HG02678 (cell line): Measurements from ENCODE around the gene INPP5A.
"Not testable (repeated sequence)": the region's sequence is repeated elsewhere in the genome, so short reads cannot be mapped to it uniquely, and the experiment has no call there.

Experiments
- ATAC-seq: cut with Tn5 transposase; IDR thresholded peaks from one replicate; pipeline ENCODE4 v1.9.1; 2021; ENCODE audit warnings: mild to moderate bottlenecking, moderate library complexity; ENCODE audit not compliant: unreplicated experiment

Gene INPP5A

GRCh38 chr10:132559538-132559937 is 22.0 kb downstream of the INPP5A start:
- ATAC-seq = no peak

- no peak for ATAC-seq
These were observed 22.7 kb downstream of the INPP5A start for GRCh38 chr10:132560241-132560731.

- no peak for ATAC-seq
These were observed 24.8 kb downstream of the INPP5A start for GRCh38 chr10:132562177-132562915.

- ATAC-seq = no peak
These were observed 25.4 kb downstream of the INPP5A start for GRCh38 chr10:132562916-132563456.

- ATAC-seq = peak; percentile 92
These were observed 26.1 kb downstream of the INPP5A start for GRCh38 chr10:132563485-132564248.

- ATAC-seq = no peak
These were observed 26.6 kb downstream of the INPP5A start for GRCh38 chr10:132564249-132564605.

- ATAC-seq = no peak
These were observed 27.1 kb downstream of the INPP5A start for GRCh38 chr10:132564690-132565089.

- no peak for ATAC-seq
These were observed 28.1 kb downstream of the INPP5A start for GRCh38 chr10:132565516-132566209.

- ATAC-seq = no peak
These were observed 29.3 kb downstream of the INPP5A start for GRCh38 chr10:132566892-132567291.

GRCh38 chr10:132570265-132570664 is 32.7 kb downstream of the INPP5A start:
- no peak for ATAC-seq

GRCh38 chr10:132570771-132571649 is 33.4 kb downstream of the INPP5A start:
- ATAC-seq = peak; percentile 45

GRCh38 chr10:132571650-132572544 is 34.3 kb downstream of the INPP5A start:
- peak; percentile 73 for ATAC-seq

GRCh38 chr10:132572545-132572937 is 35.0 kb downstream of the INPP5A start:
- peak; percentile 2 for ATAC-seq

- ATAC-seq = not testable (repeated sequence)
These were observed 35.4 kb downstream of the INPP5A start for GRCh38 chr10:132572946-132573345.

GRCh38 chr10:132574288-132574687 is 36.7 kb downstream of the INPP5A start:
- ATAC-seq = no peak

- ATAC-seq = no peak
These were observed 37.3 kb downstream of the INPP5A start for GRCh38 chr10:132574783-132575319.

- peak; percentile 30 for ATAC-seq
These were observed 38.0 kb downstream of the INPP5A start for GRCh38 chr10:132575320-132576201.
